ENCODE measurements around the gene NEUROD2.

NEUROD2 gene

DNA sequence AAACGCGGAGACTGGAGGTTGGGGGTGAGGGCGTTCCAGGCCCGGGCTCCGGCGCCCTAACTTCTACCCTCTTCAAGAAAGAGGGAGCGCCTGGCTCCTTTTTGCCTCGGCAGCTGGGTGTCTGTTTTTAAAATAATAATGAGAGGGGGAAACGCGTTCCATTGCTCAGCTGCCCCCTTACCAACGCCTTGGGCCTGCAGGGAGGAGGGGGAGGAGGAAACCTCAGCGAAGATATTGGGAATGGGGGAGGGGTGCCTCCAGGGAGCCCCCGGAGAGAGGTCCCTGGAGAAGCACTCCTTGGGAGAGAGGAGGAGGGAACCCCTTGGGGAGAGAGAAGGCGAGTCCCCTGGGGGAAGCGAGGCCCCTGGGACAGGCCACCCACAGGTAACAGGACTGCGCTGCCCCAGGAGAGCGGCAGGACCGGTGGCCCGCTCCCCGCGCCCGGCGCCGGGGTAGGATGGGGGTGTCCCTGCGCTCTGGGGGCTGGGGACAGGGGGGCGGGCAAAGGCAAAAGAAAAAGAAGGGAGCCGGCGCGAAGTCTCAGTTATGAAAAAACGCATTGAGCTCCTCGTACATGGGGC, 2.7 kb downstream of the NEUROD2 start:
- no peak for DNase-seq
- TF ChIP-seq, protein P1, sequence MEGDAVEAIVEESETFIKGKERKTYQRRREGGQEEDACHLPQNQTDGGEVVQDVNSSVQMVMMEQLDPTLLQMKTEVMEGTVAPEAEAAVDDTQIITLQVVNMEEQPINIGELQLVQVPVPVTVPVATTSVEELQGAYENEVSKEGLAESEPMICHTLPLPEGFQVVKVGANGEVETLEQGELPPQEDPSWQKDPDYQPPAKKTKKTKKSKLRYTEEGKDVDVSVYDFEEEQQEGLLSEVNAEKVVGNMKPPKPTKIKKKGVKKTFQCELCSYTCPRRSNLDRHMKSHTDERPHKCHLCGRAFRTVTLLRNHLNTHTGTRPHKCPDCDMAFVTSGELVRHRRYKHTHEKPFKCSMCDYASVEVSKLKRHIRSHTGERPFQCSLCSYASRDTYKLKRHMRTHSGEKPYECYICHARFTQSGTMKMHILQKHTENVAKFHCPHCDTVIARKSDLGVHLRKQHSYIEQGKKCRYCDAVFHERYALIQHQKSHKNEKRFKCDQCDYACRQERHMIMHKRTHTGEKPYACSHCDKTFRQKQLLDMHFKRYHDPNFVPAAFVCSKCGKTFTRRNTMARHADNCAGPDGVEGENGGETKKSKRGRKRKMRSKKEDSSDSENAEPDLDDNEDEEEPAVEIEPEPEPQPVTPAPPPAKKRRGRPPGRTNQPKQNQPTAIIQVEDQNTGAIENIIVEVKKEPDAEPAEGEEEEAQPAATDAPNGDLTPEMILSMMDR (IDR thresholded peaks at IDR 0.05; ENCODE audit: low read depth, low read length): no peak

DNA sequence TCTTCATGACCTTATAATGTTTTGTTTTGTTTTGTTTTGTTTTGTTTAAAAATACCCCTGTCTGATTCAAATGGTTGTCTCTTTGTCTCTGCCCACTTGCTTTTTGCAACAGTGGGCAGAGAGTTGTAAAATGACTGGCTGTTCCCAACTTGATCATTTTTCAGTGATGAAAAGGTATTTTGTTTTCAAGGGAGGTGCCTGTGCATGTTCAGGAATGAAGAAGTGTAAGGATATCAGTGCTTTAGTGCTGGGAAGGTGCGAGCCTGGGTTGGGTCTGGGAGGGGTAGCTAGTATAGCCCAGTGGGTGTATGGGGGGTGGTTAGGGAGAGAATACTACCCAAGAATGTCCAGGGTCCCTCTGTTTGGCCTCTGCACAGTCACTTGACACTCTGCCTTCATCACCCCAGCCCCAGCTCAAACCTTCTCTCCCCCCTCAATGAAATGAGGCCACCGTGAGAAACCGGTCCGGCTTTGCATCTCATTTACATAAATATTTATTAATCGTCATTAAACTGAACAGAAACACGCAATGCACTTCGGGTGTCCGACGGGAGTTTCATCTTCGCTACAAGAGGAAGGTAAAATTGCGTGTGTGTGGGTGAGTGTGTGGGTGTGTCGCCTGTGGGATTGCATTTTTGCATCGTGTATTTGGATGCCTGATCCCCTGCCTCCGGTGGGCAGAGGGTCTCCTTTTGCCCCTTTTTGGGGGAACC, 4.3 kb downstream of the NEUROD2 start:
- no peak overlapping the region for H3K4me3 ChIP-seq (ENCODE audit: low read depth, low read length)
- H3K36me3 ChIP-seq: no peaks in the 10 kb centered on the region
- peaks cover 100% of the 10 kb centered on the region for H3K27me3 ChIP-seq (ENCODE audit: insufficient read depth, low read depth, severe bottlenecking)
- no peaks in the 10 kb centered on the region for H3K9me3 ChIP-seq (ENCODE audit: severe bottlenecking)
- TF ChIP-seq, protein P1 (IDR thresholded peaks at IDR 0.05; ENCODE audit: low read depth, low read length): no peak
- no peak overlapping the region for H3K27ac ChIP-seq
- DNase-seq: no peak

More for the DNA sequence above, 2.7 kb downstream of the NEUROD2 start:
- Histone ChIP-seq H3K36me3 (no peaks in the 10 kb centered on the region), H3K4me3 (ENCODE audit: low read depth, low read length) (no peak overlapping the region), H3K27me3 (ENCODE audit: insufficient read depth, low read depth, severe bottlenecking) (peaks cover 100% of the 10 kb centered on the region), H3K27ac (no peak overlapping the region), H3K9me3 (ENCODE audit: severe bottlenecking) (no peaks in the 10 kb centered on the region)

DNA sequence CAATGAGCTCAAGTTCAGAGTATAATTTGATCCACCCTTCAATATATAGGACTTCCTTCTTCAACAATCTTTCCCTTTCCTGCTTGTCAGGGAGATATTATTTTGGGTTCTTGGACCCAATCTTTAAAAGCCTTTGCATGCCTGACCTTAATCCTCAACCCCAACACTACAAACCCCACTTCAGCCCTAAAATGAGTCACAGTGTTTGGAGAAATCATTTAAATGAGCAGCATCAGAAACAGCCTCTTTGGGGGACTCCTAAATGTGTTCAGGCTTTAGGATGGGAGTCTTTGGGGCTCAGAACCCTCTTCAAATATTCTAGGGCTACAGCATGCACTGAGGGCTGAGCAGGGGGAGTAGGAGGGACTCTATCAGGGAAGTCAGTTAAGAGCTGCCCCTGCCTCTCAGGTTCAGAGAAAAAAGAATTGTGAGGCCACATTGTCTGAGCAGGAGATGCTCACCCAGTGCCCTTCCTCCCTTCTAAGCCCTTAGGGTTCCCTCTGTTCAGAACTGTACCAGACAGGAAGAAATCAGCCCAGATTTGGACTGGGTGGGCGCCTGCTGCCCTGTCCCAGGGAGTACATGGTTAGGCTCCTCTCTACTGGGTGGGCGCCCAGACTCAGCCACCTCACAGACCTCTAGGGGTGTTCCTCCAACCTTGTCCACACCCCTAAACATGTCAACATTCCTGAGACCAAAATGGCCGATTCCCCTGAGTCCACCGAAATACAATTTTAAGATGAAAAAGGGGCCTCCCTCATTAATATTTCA, 5.0 kb downstream of the NEUROD2 start:
- no peak overlapping the region for H3K4me3 ChIP-seq (ENCODE audit: low read depth, low read length)
- TF ChIP-seq, protein P1 (IDR thresholded peaks at IDR 0.05; ENCODE audit: low read depth, low read length): no peak
- no peaks in the 10 kb centered on the region for H3K36me3 ChIP-seq
- DNase-seq: no peak
- no peaks in the 10 kb centered on the region for H3K9me3 ChIP-seq (ENCODE audit: severe bottlenecking)
- no peak overlapping the region for H3K27ac ChIP-seq
- peaks cover 100% of the 10 kb centered on the region for H3K27me3 ChIP-seq (ENCODE audit: insufficient read depth, low read depth, severe bottlenecking)

DNA sequence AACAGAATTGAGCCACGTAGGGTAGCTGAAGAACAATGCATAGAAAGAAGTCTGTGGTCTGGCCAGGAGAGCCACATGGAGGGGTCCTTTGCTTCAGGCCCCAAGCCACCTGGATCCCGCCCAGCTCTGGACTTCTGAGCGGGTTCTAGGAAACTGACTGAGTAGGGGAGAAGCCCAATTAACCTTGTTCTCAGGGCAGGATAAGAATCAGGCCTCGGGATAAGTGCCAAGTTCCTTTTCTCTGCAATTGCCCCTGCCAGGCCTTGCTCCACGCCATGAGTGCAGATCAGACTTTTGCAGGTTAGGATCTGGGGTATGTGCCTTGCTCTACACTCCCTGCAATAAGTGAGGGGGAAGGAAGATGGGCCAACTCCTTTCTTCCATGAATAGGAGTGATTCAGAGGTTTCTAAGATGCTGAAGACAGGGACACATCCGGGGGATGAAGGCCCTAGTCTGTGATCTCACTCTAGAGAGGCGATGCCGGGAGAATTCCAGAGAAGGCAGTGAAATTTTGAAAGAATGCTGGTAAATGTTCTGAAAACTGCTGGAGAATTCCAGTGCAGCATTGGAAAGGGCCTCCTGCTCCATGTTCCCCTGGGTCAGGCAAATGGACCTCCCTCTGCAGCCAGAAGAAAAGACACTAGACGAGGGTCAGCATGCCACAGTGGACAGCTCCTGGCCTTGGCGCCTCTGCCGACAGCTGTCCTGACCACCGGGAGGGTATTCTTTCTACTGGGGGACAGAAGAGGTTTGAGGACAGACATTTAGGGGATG, 5.8 kb downstream of the NEUROD2 start:
- Histone ChIP-seq H3K27me3 (ENCODE audit: insufficient read depth, low read depth, severe bottlenecking) (peaks cover 100% of the 10 kb centered on the region), H3K9me3 (ENCODE audit: severe bottlenecking) (no peaks in the 10 kb centered on the region), H3K4me3 (ENCODE audit: low read depth, low read length) (no peak overlapping the region)

DNA sequence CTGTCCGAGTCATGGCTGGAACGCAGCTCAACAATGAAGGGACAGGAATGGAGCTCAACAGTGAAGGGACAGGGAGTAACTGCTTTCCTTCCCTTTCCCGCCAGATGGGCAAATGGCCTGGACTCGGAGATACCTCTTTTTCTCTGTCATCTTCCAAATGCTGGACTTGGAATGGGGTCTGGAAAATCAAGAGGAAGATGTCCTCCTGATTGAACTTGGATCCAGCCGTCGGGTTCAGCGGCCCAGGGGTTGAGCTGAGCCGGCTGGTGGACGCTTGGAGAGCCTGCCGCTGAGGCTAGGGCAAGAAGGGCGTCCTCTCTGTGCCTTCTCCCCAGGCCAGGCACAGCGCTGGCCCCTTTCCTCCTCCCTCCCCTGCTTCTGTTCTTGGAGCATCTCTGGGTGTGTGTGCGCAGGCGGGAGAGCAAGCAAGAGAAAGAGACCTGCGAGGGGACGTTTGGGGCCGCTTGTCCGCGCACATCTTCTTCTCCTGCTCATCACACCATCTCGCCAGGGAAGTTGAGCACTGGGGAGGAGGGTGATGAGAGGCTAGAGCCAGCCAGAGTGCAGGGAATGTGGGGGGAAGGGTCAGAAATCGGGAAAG, 6.6 kb downstream of the NEUROD2 start:
- Histone ChIP-seq H3K27ac (no peak overlapping the region), H3K4me3 (ENCODE audit: low read depth, low read length) (no peak overlapping the region), H3K9me3 (ENCODE audit: severe bottlenecking) (no peaks in the 10 kb centered on the region), H3K36me3 (no peaks in the 10 kb centered on the region), H3K27me3 (ENCODE audit: insufficient read depth, low read depth, severe bottlenecking) (peaks cover 100% of the 10 kb centered on the region)
- TF ChIP-seq, protein P1 (IDR thresholded peaks at IDR 0.05; ENCODE audit: low read depth, low read length): no peak
- DNase-seq: no peak

More for the DNA sequence above, 5.8 kb downstream of the NEUROD2 start:
- Histone ChIP-seq H3K27ac (no peak overlapping the region), H3K36me3 (no peaks in the 10 kb centered on the region)
- TF ChIP-seq, protein P1 (IDR thresholded peaks at IDR 0.05; ENCODE audit: low read depth, low read length): no peak
- DNase-seq: no peak
